ENCODE data around the gene CLEC18B.

GRCh38 chr16:74456290-74456625, 35.0 kb upstream of the CLEC18B start:
- TF ChIP-seq CTCF (IDR thresholded peaks at IDR 0.05) (no peak), POLR2A (IDR thresholded peaks at IDR 0.05) (no peak)
